GM23338 (cell line): ENCODE data around the gene PLXNB2. TPM values are rescaled to one million over a fixed set of nuclear protein-coding genes. Genes with fewer than 3 reads are reported as not detected.

Source experiments
- ATAC-seq: fragments of 200-7000 bp; cut with Tn5 transposase; 3 replicates; pipeline ENCODE4 v1.9.1; 2020
- DNase-seq: peaks from one replicate; pipeline ENCODE4 v3.0.0-alpha.2; 2015; ENCODE audit warnings: low spot score
- H2AFZ ChIP-seq: fragments of 200-600 bp; sonication (generic); 2 replicates; pipeline ENCODE4 v1.8.0; 2016; ENCODE audit warnings: antibody characterized with exemption, mild to moderate bottlenecking, moderate library complexity
- H3F3A ChIP-seq: fragments of 200-600 bp; sonication (generic); replicated peaks from 2 replicates; pipeline ENCODE4 v1.8.0; 2017; ENCODE audit warnings: antibody characterized with exemption, mixed run types, low read depth
- H3K27ac ChIP-seq: fragments of 200-600 bp; sonication (generic); 2 replicates; pipeline ENCODE4 v1.6.1; 2016; ENCODE audit warnings: low read depth
- H3K27me3 ChIP-seq: fragments of 200-600 bp; sonication (generic); 2 replicates; pipeline ENCODE4 v1.8.0; 2016; ENCODE audit warnings: mild to moderate bottlenecking, mixed run types, moderate library complexity; ENCODE audit not compliant: insufficient read depth
- H3K36me3 ChIP-seq: fragments of 200-600 bp; sonication (generic); 2 replicates; pipeline ENCODE4 v1.8.0; 2016; ENCODE audit warnings: mild to moderate bottlenecking; ENCODE audit not compliant: insufficient read depth
- H3K4me1 ChIP-seq: fragments of 200-600 bp; sonication (generic); 2 replicates; pipeline ENCODE4 v1.8.0; 2016; ENCODE audit warnings: mild to moderate bottlenecking, moderate library complexity; ENCODE audit not compliant: insufficient read depth
- H3K4me2 ChIP-seq: fragments of 200-600 bp; sonication (generic); 2 replicates; pipeline ENCODE4 v1.7.1; 2017; ENCODE audit warnings: mixed run types
- H3K4me3 ChIP-seq: fragments of 200-600 bp; sonication (generic); 2 replicates; pipeline ENCODE4 v1.6.1; 2016; ENCODE audit warnings: mixed run types
- H3K79me2 ChIP-seq: fragments of 200-600 bp; sonication (generic); replicated peaks from 2 replicates; pipeline ENCODE4 v1.8.0; 2017; ENCODE audit warnings: mild to moderate bottlenecking; ENCODE audit not compliant: insufficient read depth
- H3K9me2 ChIP-seq: fragments of 200-600 bp; sonication (generic); 2 replicates; pipeline ENCODE4 v1.8.0; 2017; ENCODE audit not compliant: insufficient read depth
- H4K20me1 ChIP-seq: fragments of 200-600 bp; sonication (generic); replicated peaks from 2 replicates; pipeline ENCODE4 v1.8.0; 2017; ENCODE audit warnings: mild to moderate bottlenecking; ENCODE audit not compliant: insufficient read depth
- H3K27ac Mint-ChIP-seq: 2 replicates; pipeline ENCODE4 v1.8.0; 2020; ENCODE audit warnings: inconsistent platforms, mild to moderate bottlenecking, moderate library complexity, mixed read lengths
- H3K27me3 Mint-ChIP-seq: 3 replicates; pipeline ENCODE4 v1.8.0; 2022; ENCODE audit warnings: low read depth, mild to moderate bottlenecking, moderate library complexity, mixed read lengths, inconsistent platforms; ENCODE audit not compliant: insufficient read depth, poor library complexity
- H3K36me3 Mint-ChIP-seq: 3 replicates; pipeline ENCODE4 v1.8.0; 2021; ENCODE audit warnings: low read depth, mild to moderate bottlenecking, inconsistent platforms, moderate library complexity, mixed read lengths
- H3K4me1 Mint-ChIP-seq: 3 replicates; pipeline ENCODE4 v1.8.0; 2020; ENCODE audit warnings: mild to moderate bottlenecking, inconsistent platforms, mixed read lengths
- H3K4me3 Mint-ChIP-seq: 3 replicates; pipeline ENCODE4 v1.8.0; 2021; ENCODE audit warnings: moderate library complexity, mild to moderate bottlenecking, inconsistent platforms, mixed read lengths
- H3K9me3 Mint-ChIP-seq: 3 replicates; pipeline ENCODE4 v1.8.0; 2020; ENCODE audit warnings: moderate library complexity, mild to moderate bottlenecking, inconsistent platforms, mixed read lengths
- CREB1 ChIP-seq: fragments of 250-450 bp; sonication (Bioruptor Pico); IDR thresholded peaks from 2 replicates; pipeline ENCODE4 v1.5.0; 2020; ENCODE audit warnings: low read depth, mild to moderate bottlenecking, moderate library complexity
- CTCF ChIP-seq, 2 experiments: fragments of 200-600 bp in 1 of 2; sonication (generic) in 1 of 2; conservative IDR thresholded peaks; 2 replicates each; pipeline versions ENCODE4 v1.5.1 to v1.6.1; 2016 to 2017; ENCODE audit warnings: antibody characterized with exemption in 2 of 2, low read depth in 2 of 2, mild to moderate bottlenecking in 2 of 2, moderate library complexity in 1 of 2
- JUNB ChIP-seq: IDR thresholded peaks from one replicate; pipeline ENCODE4 v1.6.1; 2016; ENCODE audit warnings: antibody characterized with exemption; ENCODE audit not compliant: unreplicated experiment
- polyA plus RNA-seq: library from polyadenylated mRNA; unstranded; fragments of >200 nt; fragmentation: Nextera tagmentation; extraction: Ambion mirVana; gene quantifications from 2 replicates; pipeline ENCODE4 v1.2.1, GENCODE V29; 2016
- total RNA-seq: library from RNA; depleted of rRNA; stranded (reverse); fragments of >200 nt; shearing (Covaris generic); gene quantifications from 2 replicates; pipeline ENCODE4 v1.2.3, GENCODE V29; 2014
- TF ChIP-seq, protein P1 (sequence below): IDR thresholded peaks from one replicate; pipeline ENCODE4 v1.6.1; 2018; ENCODE audit warnings: antibody characterized with exemption; ENCODE audit not compliant: unreplicated experiment

Gene PLXNB2
- total and polyA plus RNA-seq, 2 experiments from 2014 or later: 29.1 to 66.3 TPM

DNA sequence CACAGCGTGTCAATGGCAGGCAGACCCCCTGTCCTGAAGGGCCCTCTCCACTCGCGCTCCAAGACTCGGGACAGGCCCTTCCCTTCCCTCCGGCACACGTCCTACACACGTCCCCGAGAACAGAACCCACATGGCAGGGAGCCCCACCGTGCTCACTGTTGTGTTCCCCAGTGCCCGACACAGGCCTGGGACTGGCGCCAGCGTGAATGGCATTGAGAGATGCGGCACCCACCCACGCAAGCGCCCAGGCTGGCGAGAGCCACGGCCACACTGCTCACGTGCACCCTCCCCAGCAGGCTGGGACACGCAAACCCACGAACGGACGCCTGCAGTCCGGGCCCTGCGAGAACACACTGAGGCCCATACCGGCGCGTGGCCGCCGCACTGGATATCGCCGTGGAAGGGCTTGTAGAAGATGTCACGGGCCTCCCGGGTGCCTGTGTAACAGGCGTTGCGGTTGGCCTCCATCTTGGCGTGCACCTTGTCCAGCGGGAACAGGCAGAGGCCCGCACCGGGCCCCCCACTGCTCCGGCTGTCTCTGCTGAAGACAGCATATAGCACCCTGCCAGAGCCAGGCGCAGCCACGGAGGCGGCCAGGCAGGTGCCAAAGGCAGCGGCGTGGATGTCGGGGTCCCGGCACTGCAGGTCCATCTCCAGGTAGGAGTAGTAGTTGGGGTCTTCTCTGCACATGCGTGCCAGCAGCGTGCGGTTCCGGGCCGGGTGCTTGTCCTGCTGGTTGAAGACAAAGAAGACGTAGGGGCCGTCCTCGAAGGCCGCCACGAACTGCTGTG lies 18.1 kb downstream of the PLXNB2 start:
- H4K20me1 ChIP-seq: no peaks in the 10 kb centered on the region; the same call in 1 of the 2 replicates
- peaks cover 16% of the 10 kb centered on the region for H3K4me1 ChIP-seq
- Mint-ChIP-seq H3K4me3 (no peak overlapping the region), H3K36me3 (peaks cover 15% of the 10 kb centered on the region), H3K9me3 (no peaks in the 10 kb centered on the region; the same call in 2 of the 3 replicates), H3K4me1 (peaks cover 11% of the 10 kb centered on the region), H3K27ac (no peak overlapping the region), H3K27me3 (peaks cover 10% of the 10 kb centered on the region)
- DNase-seq: no peak
- no peak overlapping the region for H3K4me3 ChIP-seq
- ATAC-seq: no peak
- no peak overlapping the region for H3K27ac ChIP-seq
- H3F3A ChIP-seq: no peaks in the 10 kb centered on the region
- no peaks in the 10 kb centered on the region for H3K36me3 ChIP-seq
- H3K9me2 ChIP-seq: no peaks in the 10 kb centered on the region
- H2AFZ ChIP-seq: no peak overlapping the region
- peaks cover 18% of the 10 kb centered on the region for H3K79me2 ChIP-seq
- TF ChIP-seq, protein P1, sequence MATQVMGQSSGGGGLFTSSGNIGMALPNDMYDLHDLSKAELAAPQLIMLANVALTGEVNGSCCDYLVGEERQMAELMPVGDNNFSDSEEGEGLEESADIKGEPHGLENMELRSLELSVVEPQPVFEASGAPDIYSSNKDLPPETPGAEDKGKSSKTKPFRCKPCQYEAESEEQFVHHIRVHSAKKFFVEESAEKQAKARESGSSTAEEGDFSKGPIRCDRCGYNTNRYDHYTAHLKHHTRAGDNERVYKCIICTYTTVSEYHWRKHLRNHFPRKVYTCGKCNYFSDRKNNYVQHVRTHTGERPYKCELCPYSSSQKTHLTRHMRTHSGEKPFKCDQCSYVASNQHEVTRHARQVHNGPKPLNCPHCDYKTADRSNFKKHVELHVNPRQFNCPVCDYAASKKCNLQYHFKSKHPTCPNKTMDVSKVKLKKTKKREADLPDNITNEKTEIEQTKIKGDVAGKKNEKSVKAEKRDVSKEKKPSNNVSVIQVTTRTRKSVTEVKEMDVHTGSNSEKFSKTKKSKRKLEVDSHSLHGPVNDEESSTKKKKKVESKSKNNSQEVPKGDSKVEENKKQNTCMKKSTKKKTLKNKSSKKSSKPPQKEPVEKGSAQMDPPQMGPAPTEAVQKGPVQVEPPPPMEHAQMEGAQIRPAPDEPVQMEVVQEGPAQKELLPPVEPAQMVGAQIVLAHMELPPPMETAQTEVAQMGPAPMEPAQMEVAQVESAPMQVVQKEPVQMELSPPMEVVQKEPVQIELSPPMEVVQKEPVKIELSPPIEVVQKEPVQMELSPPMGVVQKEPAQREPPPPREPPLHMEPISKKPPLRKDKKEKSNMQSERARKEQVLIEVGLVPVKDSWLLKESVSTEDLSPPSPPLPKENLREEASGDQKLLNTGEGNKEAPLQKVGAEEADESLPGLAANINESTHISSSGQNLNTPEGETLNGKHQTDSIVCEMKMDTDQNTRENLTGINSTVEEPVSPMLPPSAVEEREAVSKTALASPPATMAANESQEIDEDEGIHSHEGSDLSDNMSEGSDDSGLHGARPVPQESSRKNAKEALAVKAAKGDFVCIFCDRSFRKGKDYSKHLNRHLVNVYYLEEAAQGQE: no peak
- no peaks in the 10 kb centered on the region for H3K27me3 ChIP-seq
- no peak overlapping the region for H3K4me2 ChIP-seq

DNA sequence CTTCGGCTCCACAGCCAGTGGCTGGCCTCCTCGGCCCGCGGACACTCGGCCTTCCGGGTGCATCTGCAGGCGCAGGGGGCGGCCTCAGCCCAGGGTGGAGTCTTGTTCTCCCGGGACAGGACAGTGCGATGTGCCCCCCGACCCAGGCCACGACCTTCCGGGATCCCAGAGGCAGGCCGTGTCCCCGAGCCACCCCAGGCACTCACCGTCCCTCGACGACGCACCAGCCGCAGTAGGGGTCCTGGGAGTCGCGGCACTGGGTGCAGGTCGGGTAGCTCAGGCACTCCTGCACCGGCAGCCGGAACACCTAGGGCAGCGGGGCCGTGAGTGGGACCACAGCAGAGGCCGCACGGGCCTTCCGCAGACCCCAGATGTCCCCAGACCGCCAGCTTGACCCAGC lies 19.7 kb downstream of the PLXNB2 start:
- no peak overlapping the region for H3K4me3 ChIP-seq
- H3K27ac Mint-ChIP-seq: no peak overlapping the region
- H3K36me3 Mint-ChIP-seq: peaks cover 18% of the 10 kb centered on the region
- H3K9me3 Mint-ChIP-seq: no peaks in the 10 kb centered on the region; the same call in 2 of the 3 replicates
- DNase-seq (no peak), ATAC-seq (no peak)
- H2AFZ ChIP-seq: no peak overlapping the region
- H3K27me3 Mint-ChIP-seq: peaks cover 6% of the 10 kb centered on the region
- H3K27ac ChIP-seq: no peak overlapping the region
- peaks cover 4% of the 10 kb centered on the region; the same call in 1 of the 2 replicates for H3K4me1 ChIP-seq
- no peak overlapping the region for H3K4me2 ChIP-seq
- H3K27me3 ChIP-seq: no peaks in the 10 kb centered on the region
- peaks cover 5% of the 10 kb centered on the region for H3K4me1 Mint-ChIP-seq
- H3K4me3 Mint-ChIP-seq: no peak overlapping the region
- TF ChIP-seq CTCF (conservative IDR thresholded peaks at IDR 0.05; ENCODE audit: low read depth in 2 of 2) (no peak), CREB1 (CRISPR knock-in tag) (no peak), JUNB (no peak)
- H3K36me3 ChIP-seq: no peaks in the 10 kb centered on the region
- no peaks in the 10 kb centered on the region for H3K9me2 ChIP-seq
- no peaks in the 10 kb centered on the region for H3F3A ChIP-seq
- H4K20me1 ChIP-seq: no peaks in the 10 kb centered on the region
- peaks cover 15% of the 10 kb centered on the region for H3K79me2 ChIP-seq
